ENCODE results near the gene CAMTA1.

CAMTA1 gene

DNA sequence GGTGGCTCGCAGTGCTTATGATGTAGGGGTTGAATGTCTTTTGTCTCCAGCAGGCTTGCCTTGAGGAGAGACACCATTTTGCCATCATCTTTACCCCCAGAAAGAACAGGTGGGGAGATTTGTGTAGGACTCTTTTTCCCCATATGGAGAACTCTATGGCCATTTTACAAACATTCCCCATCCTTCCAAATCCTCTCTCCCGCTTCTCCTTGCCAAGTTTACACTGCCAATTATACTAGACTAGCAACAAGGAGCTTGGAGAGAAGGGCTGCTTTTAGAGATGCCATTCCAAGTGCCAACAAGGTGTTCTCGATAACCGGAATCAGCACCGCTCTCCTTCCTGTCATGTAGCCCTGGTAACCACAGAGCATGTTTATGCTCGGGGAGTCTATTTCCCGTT is 233.1 kb downstream of the CAMTA1 start:
- DNase-seq (ENCODE audit: low read depth in 1 of 2, low spot score in 1 of 2) = no peak
- in situ Hi-C loops (cut with HindIII; ENCODE audit: low pct_unique_long_range_greater_than_20kb, low sequenced_read_pairs) = no loop called here
- TF ChIP-seq JUND (IDR thresholded peaks at IDR 0.05; ENCODE audit: low read depth) = no peak

DNA sequence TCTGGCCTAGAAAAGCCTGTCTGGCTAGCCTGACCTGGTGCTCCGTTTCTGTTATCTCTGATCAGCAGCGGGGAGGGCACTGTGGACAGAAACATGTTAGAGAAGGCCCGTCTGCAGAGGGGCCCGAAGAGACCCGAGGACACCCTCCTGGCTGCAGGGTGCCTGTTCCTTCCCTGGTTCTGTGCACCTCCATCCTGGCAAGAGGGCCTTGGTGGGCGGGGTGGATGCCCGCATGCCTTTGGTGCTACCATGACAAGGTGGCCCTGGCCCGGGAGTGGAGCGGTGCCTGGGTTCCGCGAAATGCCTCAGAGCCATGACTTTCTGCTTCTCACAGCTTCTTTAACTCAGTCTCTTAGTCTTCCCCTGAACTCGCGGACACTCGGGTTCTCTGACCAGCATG is 233.6 kb downstream of the CAMTA1 start:
- in situ Hi-C loops (cut with HindIII; ENCODE audit: low pct_unique_long_range_greater_than_20kb, low sequenced_read_pairs) = no loop called here
- peak in 1 of 2 experiments; percentile 6 for DNase-seq (ENCODE audit: low read depth in 1 of 2, low spot score in 1 of 2)
- TF ChIP-seq JUND (IDR thresholded peaks at IDR 0.05; ENCODE audit: low read depth) = no peak

DNA sequence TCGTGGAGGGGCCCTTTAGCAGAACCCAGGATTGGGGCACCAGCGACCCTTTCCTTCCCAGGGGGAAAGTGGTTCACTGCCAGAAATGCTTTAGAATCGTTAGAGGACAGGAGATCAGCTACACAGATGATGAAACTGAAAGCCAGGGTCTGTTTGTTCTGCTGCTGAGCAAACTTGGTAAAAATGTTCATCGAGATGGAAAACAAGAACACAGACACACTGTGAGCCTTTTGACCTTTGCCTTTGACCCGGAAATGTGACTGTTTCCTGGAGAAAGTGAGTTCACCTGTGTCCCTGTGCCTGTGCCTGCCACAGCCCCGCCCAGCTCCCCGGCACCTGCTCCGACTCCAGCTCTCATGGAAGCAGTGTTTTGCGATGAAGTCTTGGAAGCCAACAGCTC is 234.3 kb downstream of the CAMTA1 start:
- in situ Hi-C loops (cut with HindIII; ENCODE audit: low pct_unique_long_range_greater_than_20kb, low sequenced_read_pairs) = no loop called here
- DNase-seq (ENCODE audit: low read depth in 1 of 2, low spot score in 1 of 2) = no peak
- no peak for TF ChIP-seq JUND (IDR thresholded peaks at IDR 0.05; ENCODE audit: low read depth)

DNA sequence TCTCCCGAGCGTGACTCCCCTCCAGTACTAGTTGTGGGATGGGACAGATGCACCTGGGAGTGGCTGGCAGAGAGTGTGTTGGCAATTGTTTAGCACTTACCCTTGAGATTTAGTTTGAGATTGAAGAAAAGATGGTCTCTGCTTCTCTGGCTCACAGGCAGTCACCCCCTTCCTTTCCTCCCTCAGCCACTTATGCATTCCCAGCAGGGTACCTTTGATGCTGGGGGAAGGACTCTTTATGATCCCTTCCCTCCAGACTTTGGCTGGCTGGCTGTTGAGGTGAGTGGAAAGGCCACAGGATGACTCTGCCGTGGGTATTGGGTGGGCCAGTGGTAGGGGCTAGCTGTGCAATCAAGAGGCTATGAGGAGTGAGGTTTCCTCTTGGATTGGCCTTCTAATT is 236.8 kb downstream of the CAMTA1 start:
- DNase-seq (ENCODE audit: low read depth in 1 of 2, low spot score in 1 of 2) = no peak
- TF ChIP-seq JUND (IDR thresholded peaks at IDR 0.05; ENCODE audit: low read depth) = no peak
- in situ Hi-C loops (cut with HindIII; ENCODE audit: low pct_unique_long_range_greater_than_20kb, low sequenced_read_pairs) = no loop called here

DNA sequence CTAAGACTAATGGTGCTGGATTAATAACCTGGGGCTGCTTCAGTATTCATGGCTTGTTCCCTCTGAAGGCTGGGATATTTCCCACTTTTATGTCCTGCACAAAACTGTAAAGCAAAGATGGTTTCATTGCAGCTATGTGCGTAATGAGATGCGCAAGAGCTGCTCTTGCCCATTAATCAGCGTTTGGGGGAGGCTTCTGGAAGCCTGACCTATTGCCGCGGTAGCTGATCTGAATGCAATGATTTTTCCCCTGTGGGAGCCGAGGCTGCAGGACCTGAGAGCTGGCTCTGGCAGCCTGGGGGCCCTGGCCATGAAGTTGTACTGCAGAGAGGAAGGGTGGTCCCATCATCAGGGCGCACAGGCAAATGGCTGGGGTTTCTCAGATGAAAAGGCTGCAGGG is 239.8 kb downstream of the CAMTA1 start:
- no peak for DNase-seq (ENCODE audit: low read depth in 1 of 2, low spot score in 1 of 2)
- in situ Hi-C loops (cut with HindIII; ENCODE audit: low pct_unique_long_range_greater_than_20kb, low sequenced_read_pairs) = no loop called here
- no peak for TF ChIP-seq JUND (IDR thresholded peaks at IDR 0.05; ENCODE audit: low read depth)

DNA sequence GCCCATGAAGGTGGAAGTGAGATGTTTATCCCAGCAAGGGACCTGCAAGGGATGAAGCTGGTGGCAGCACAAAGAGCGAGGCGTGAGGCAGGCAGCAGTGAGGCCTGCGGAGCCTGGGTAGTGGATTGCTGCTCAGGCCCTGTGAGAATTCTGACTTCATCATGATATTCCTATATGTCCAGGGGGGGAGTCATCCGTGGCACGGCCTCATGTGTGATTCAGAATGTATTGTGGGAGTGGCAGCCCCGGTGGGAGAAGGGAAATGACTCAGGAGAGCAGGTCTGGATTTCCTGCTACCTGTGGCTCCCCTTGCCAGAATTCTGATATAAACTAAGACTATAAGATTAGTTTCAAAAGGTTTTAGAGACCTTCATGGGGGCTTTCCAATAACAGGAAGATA is 240.9 kb downstream of the CAMTA1 start:
- TF ChIP-seq JUND (IDR thresholded peaks at IDR 0.05; ENCODE audit: low read depth) = no peak
- DNase-seq (ENCODE audit: low read depth in 1 of 2, low spot score in 1 of 2) = no peak
- in situ Hi-C loops (cut with HindIII; ENCODE audit: low pct_unique_long_range_greater_than_20kb, low sequenced_read_pairs) = no loop called here

DNA sequence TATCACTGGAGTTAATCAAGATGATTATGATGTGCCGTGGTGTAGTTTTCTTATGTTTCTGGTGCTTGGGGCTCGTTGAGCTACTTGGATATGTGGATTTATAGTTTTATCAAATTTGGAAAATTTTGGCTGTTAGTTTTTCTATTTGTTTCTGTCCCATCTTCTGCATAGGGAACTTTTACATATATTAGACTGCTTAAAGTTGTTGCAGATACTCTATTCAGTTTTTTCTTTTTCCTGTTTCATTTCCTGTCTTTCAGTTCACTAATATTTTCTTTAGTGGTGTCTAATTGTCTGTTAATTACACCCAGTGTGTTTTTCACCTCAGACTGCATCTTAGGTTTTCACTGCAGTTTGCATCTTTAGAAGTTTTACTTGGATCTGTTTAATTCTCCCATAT is 247.7 kb downstream of the CAMTA1 start:
- no peak for DNase-seq (ENCODE audit: low read depth in 1 of 2, low spot score in 1 of 2)
- no peak for TF ChIP-seq JUND (IDR thresholded peaks at IDR 0.05; ENCODE audit: low read depth)
- in situ Hi-C loops (cut with HindIII; ENCODE audit: low pct_unique_long_range_greater_than_20kb, low sequenced_read_pairs) = no loop called here

DNA sequence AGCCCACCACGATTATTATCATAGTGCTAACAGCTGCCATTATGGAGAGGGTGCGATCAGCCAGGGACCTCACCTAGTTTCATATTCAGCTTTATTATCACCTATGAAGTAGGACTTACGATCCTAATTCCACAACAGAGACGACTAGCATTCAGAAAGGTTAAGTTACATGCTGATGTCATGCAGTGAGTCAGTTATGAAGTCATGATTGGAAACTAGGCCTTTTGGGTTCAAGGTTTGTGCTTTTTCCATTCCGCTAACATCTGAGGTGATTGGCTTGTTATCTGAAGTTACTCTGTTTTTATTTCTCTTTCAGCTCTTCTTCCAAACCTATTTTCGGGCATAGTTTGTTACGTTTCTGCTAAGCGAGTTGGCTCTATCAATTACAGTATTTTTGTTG is 251.1 kb downstream of the CAMTA1 start:
- in situ Hi-C loops (cut with HindIII; ENCODE audit: low pct_unique_long_range_greater_than_20kb, low sequenced_read_pairs) = no loop called here
- no peak for TF ChIP-seq JUND (IDR thresholded peaks at IDR 0.05; ENCODE audit: low read depth)
- no peak for DNase-seq (ENCODE audit: low read depth in 1 of 2, low spot score in 1 of 2)

DNA sequence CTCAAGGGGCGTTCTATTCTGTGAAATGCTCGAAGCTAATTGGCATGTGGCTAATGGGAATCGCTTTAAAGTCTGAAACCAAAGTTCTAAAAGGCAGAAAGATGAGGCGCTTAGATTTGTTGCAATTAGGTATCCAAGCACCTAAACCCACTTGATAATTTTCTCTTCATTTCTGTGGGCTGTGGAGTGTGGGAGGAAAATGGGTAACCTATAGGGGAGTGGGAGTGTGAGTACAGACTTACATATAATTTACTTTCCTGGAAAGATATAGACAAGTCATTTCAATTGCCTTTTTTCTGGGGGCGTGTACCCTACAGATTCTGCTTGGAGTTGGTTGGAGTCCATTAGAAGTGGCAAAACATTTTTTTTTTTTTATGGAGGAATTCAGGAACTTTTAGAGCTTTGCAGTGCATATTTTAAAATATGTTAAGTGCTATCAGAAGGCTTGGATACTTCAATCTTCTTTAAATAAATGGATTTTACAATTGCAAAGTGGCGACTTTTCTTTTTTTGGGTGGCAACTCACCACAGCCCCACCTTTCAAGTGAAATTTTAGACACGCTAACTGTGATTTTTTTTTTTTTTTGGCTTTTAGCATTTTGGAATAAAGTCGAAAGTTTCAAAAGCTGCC is 254.5 kb downstream of the CAMTA1 start:
- no peak for TF ChIP-seq JUND (IDR thresholded peaks at IDR 0.05; ENCODE audit: low read depth)
- in situ Hi-C loops (cut with HindIII; ENCODE audit: low pct_unique_long_range_greater_than_20kb, low sequenced_read_pairs) = no loop called here
- no peak for DNase-seq (ENCODE audit: low read depth in 1 of 2, low spot score in 1 of 2)

DNA sequence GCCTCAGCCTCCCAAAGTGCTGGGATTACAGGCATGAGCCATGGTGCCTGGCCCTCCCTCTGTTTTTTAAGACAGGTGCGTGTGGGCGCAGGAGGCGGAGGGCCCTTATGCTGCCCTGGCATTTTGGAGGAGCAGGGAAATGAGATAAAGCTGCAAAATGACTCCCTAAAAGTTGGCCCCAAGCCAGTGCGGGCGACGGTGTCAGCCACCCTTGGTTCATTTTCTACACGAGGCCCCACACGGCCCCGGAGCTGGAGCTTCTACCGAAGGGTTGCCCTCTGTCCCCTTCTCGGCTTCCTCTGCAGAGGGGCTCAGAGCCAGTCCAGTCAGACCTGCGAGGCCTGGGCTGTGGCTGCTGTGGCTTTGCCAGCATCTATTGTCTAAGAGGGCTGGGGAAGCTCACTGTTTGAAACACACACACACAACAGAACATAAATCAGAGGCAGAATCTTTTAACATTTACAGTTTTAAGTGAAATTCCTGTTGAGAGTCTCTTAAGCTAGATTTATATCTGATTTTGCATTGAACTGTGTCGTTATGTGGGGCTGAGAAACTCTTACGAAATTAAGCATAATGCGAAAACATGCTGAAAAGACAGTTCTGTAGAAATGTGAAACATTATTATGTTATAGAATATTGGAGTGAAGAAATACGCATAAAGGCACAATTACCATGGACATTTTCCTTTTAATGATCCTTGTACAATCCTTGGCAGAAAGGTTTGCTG is 255.9 kb downstream of the CAMTA1 start:
- in situ Hi-C loops (cut with HindIII; ENCODE audit: low pct_unique_long_range_greater_than_20kb, low sequenced_read_pairs) = no loop called here
- DNase-seq (ENCODE audit: low read depth in 1 of 2, low spot score in 1 of 2) = no peak

DNA sequence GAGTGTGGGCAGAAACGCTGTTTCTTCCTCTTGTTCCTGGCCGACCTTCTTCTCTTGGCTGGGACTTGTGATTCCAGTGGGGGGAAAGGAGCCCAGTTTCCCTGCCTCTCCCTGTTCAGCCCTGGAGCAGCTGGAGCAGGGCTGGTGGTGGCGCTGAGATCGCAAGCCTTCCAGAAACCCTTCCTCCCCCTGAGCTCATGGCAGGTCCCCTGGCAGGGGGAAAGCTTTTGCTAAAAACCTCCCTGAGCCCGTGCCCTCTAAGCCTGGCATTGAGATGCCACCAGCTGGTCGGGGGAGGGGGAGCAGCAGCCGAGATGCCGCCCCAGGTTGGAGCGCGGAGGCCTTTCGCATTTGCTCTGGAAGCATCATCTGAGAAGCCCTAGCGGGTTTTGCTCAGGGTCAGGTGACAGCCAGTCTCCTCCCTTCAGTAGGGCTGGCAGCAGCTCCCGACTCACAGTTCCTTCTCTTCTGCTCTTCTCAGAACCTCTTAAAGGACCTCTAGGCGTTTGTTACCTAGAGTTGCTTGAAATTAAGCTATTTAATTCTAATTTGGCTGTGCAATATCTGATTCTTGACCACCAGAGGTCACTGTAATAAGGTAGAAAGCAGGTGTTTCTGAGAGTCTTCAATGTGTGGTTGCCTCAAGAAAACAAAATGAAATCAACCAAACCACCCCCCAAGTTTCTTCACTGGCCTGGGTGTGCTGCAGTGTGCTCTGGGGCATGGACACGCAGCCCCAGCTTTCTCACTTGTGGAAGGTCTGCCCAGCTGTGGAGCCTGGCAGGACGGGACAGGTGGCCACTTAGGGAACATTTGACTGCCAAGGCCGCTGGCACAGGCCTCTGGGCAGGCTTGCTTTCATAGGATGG is 257.3 kb downstream of the CAMTA1 start:
- TF ChIP-seq JUND (IDR thresholded peaks at IDR 0.05; ENCODE audit: low read depth) = no peak
- DNase-seq (ENCODE audit: low read depth in 1 of 2, low spot score in 1 of 2) = peak; percentile 44 to 52
- in situ Hi-C loops (cut with HindIII; ENCODE audit: low pct_unique_long_range_greater_than_20kb, low sequenced_read_pairs) = no loop called here

More for the DNA sequence above, 255.9 kb downstream of the CAMTA1 start:
- no peak for TF ChIP-seq JUND (IDR thresholded peaks at IDR 0.05; ENCODE audit: low read depth)

DNA sequence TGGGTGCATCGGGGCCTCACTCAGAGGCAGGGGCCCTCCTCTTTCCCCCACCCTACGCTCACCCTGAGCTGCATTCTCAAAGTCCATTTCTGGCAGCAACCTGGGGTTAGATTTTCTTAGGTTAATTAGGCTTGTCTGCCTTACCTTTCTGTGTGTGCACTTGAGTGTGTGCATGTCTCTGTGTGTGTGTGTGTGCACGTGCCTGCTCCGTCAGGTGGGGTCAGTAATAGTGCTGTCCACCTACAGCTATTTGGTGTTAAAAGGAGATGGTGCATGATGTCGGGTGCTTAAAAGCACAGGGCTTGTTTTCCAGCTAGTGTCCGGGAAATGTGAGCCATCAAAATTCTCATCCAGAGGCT is 257.9 kb downstream of the CAMTA1 start:
- no peak for TF ChIP-seq JUND (IDR thresholded peaks at IDR 0.05; ENCODE audit: low read depth)
- in situ Hi-C loops (cut with HindIII; ENCODE audit: low pct_unique_long_range_greater_than_20kb, low sequenced_read_pairs) = no loop called here

More for the DNA sequence above, 257.9 kb downstream of the CAMTA1 start:
- DNase-seq (ENCODE audit: low read depth in 1 of 2, low spot score in 1 of 2) = no peak
